CD14-positive monocyte (primary cell): ENCODE data around the gene PEDS1. TPM values are rescaled to one million over a fixed set of nuclear protein-coding genes. Genes with fewer than 3 reads are reported as not detected.

Experiments
- polyA plus RNA-seq, 3 donors: library from polyadenylated mRNA; depleted of rRNA in 1 of 3; unstranded in 2 of 3; stranded (reverse) in 1 of 3; fragments of 300-500 nt in 2 of 3; fragments of >200 nt in 1 of 3; fragmentation: Illumina TruSeq in 2 of 3; gene quantifications; 1 replicate in 2 of 3; 2 replicates in 1 of 3; pipeline ENCODE4 v1.2.3, GENCODE V29; 2012 to 2021

PEDS1 gene
- polyA plus RNA-seq, 3 donors: 19.6 to 48.1 (median 25.2) TPM

Other genes with a start within 250 kb of the PEDS1 start
- 10 to 100 TPM in 1 of 3 donors, 1 to 10 TPM in 2; 1.9 to 13.3 (median 3.9) TPM for gene SPATA2, start 238.2 kb downstream of the PEDS1 start, polyA plus RNA-seq
- gene RNF114, start 217.3 kb downstream of the PEDS1 start, polyA plus RNA-seq: 100 to 1,000 TPM; 128 to 164 (median 146) TPM
- gene SNAI1, start 170.7 kb downstream of the PEDS1 start, polyA plus RNA-seq: 100 to 1,000 TPM in 1 of 3 donors, 1 to 10 TPM in 2; 2.4 to 181 (median 2.6) TPM
- 10 to 100 TPM; 62.2 to 95.5 (median 71.1) TPM for gene UBE2V1, start 40.6 kb downstream of the PEDS1 start, polyA plus RNA-seq
- 100 to 1,000 TPM in 1 of 3 donors, 10 to 100 TPM in 2; 52.4 to 445 (median 80.8) TPM for gene CEBPB, start 37.1 kb upstream of the PEDS1 start, polyA plus RNA-seq